ENCODE data around the gene ABTB1. TPM values are rescaled to one million over a fixed set of nuclear protein-coding genes. Genes with fewer than 3 reads are reported as not detected.

ABTB1 gene
- total RNA-seq, 1 experiment from 2014 or later, result 6.9 TPM

DNA sequence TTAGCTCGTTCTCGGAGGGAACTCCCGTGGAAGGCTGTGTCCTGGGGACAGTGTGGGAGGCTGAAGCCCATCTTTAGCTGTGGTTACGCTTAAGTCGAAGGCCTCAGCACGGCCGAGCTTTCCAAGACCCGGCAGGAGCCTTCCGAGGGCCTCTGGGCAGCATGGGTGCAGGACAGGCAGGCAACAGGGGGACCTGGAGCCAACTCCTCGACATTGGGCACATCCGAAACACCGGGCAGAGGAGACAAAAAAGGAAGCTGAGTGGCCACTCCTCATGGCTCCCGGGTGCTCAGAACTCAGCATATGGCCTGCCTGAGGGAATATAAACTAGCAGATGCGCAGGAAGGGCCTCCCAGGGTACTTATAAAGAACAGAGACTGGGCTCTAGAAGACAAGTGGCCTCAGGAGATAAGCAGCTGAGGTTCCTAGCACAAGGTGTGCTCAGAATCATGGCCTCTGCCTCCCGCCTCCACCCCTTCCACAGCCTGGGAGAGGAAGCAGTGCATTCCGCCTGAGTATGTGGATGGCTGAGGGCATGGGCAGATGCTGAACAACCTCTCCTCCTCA lies 34.1 kb downstream of the ABTB1 start:
- H3K27ac ChIP-seq (ENCODE audit: low read length), result no peak overlapping the region
- ChIA-PET CTCF (interaction anchor here (0.6 kb wide), 1 partner anchor 10 kb away, joined by 3 read pairs; no protein-coding TSS in a partner anchor), POLR2A (no interaction called here)
- H3K4me1 ChIP-seq (ENCODE audit: control insufficient read depth, insufficient read depth, low read length), result no peaks in the 10 kb centered on the region
- intact Hi-C loops (cut with micrococcal nuclease; ENCODE audit: unreplicated experiment), result no loop called here
- BruUV-seq (replicated peaks), result no TSS peak
- no peaks in the 10 kb centered on the region for H3K9me3 ChIP-seq (ENCODE audit: control insufficient read depth, insufficient read depth, low read depth, low read length)
- DNase-seq (ENCODE audit: low read depth, low spot score) (no peak), ATAC-seq (no peak; the same call in 1 of the 2 replicates)
- in situ Hi-C loops (cut with HindIII; ENCODE audit: low pct_unique_long_range_greater_than_20kb, low sequenced_read_pairs), result no loop called here
- no peak overlapping the region for H3K4me3 ChIP-seq (ENCODE audit: low read depth in 2 of 2, low read length in 2 of 2)
- 0 out of 2 replicates have a peak, but pooled peaks cover 2% of the 10 kb centered on the region for H3K27me3 ChIP-seq (ENCODE audit: control insufficient read depth, insufficient read depth, low read length)
- TF ChIP-seq, protein P1, sequence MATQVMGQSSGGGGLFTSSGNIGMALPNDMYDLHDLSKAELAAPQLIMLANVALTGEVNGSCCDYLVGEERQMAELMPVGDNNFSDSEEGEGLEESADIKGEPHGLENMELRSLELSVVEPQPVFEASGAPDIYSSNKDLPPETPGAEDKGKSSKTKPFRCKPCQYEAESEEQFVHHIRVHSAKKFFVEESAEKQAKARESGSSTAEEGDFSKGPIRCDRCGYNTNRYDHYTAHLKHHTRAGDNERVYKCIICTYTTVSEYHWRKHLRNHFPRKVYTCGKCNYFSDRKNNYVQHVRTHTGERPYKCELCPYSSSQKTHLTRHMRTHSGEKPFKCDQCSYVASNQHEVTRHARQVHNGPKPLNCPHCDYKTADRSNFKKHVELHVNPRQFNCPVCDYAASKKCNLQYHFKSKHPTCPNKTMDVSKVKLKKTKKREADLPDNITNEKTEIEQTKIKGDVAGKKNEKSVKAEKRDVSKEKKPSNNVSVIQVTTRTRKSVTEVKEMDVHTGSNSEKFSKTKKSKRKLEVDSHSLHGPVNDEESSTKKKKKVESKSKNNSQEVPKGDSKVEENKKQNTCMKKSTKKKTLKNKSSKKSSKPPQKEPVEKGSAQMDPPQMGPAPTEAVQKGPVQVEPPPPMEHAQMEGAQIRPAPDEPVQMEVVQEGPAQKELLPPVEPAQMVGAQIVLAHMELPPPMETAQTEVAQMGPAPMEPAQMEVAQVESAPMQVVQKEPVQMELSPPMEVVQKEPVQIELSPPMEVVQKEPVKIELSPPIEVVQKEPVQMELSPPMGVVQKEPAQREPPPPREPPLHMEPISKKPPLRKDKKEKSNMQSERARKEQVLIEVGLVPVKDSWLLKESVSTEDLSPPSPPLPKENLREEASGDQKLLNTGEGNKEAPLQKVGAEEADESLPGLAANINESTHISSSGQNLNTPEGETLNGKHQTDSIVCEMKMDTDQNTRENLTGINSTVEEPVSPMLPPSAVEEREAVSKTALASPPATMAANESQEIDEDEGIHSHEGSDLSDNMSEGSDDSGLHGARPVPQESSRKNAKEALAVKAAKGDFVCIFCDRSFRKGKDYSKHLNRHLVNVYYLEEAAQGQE (IDR thresholded peaks at IDR 0.05; ENCODE audit: insufficient read depth in 1 of 2, low read depth in 2 of 2, low read length in 1 of 2), result no peak
- no peak for TF ChIP-seq POLR2AphosphoS5 (IDR thresholded peaks at IDR 0.05; ENCODE audit: low read depth, low read length)
- TF ChIP-seq, protein P2, sequence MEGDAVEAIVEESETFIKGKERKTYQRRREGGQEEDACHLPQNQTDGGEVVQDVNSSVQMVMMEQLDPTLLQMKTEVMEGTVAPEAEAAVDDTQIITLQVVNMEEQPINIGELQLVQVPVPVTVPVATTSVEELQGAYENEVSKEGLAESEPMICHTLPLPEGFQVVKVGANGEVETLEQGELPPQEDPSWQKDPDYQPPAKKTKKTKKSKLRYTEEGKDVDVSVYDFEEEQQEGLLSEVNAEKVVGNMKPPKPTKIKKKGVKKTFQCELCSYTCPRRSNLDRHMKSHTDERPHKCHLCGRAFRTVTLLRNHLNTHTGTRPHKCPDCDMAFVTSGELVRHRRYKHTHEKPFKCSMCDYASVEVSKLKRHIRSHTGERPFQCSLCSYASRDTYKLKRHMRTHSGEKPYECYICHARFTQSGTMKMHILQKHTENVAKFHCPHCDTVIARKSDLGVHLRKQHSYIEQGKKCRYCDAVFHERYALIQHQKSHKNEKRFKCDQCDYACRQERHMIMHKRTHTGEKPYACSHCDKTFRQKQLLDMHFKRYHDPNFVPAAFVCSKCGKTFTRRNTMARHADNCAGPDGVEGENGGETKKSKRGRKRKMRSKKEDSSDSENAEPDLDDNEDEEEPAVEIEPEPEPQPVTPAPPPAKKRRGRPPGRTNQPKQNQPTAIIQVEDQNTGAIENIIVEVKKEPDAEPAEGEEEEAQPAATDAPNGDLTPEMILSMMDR (IDR thresholded peaks at IDR 0.05), result no peak
- no peaks in the 10 kb centered on the region for H3K36me3 ChIP-seq (ENCODE audit: control insufficient read depth, insufficient read depth, low read length)

DNA sequence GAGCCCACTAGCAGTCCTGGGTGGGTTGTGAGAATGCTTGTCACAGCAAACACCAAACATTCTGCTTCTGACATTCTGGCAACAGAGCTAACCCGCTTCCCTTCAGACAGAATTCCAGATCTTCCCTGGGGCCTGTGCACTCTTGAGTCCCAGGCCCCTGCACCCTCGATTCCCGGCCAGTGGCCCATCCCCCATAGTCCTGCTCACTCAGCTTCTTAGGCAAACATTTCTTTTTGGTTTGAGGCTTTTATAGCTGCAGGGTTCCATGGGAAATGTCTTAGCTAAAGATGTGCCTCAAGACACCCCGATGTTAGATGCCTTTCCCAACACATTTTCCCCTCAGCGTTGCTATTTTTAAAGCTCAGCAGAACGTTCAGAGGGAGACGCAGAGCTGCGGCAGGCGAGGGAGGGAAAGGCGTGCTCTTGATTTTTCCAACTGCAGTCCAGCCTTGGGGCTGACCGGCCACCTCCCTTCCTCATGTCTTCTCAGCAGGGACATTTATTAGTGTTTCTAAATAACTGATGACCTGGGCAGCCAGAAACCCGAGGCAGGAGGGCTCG lies 35.2 kb downstream of the ABTB1 start:
- Histone ChIP-seq H3K9me3 (ENCODE audit: control insufficient read depth, insufficient read depth, low read depth, low read length) (no peaks in the 10 kb centered on the region), H3K4me3 (ENCODE audit: low read depth in 2 of 2, low read length in 2 of 2) (no peak overlapping the region), H3K27me3 (ENCODE audit: control insufficient read depth, insufficient read depth, low read length) (0 out of 2 replicates have a peak, but pooled peaks cover 2% of the 10 kb centered on the region), H3K4me1 (ENCODE audit: control insufficient read depth, insufficient read depth, low read length) (no peaks in the 10 kb centered on the region), H3K27ac (ENCODE audit: low read length) (no peak overlapping the region), H3K36me3 (ENCODE audit: control insufficient read depth, insufficient read depth, low read length) (no peaks in the 10 kb centered on the region)
- TF ChIP-seq, protein P2 (IDR thresholded peaks at IDR 0.05), result no peak
- TF ChIP-seq, protein P1 (IDR thresholded peaks at IDR 0.05; ENCODE audit: insufficient read depth in 1 of 2, low read depth in 2 of 2, low read length in 1 of 2), result no peak
- TF ChIP-seq SIN3A (IDR thresholded peaks at IDR 0.05; ENCODE audit: borderline replicate concordance, insufficient read depth, low read depth, low read length), result no peak
- no TSS peak for BruUV-seq (replicated peaks)
- intact Hi-C loops (cut with micrococcal nuclease; ENCODE audit: unreplicated experiment), result no loop called here
- ATAC-seq (no peak), DNase-seq (ENCODE audit: low read depth, low spot score) (no peak)
- ChIA-PET POLR2A (no interaction called here), CTCF (no interaction called here)
- in situ Hi-C loops (cut with HindIII; ENCODE audit: low pct_unique_long_range_greater_than_20kb, low sequenced_read_pairs), result no loop called here

All from Panc1 (cell line).